Measurements from ENCODE around the gene SUPT16H. TPM values are rescaled to one million over a fixed set of nuclear protein-coding genes. Genes with fewer than 3 reads are reported as not detected.

Gene SUPT16H
- total RNA-seq, 1 experiment from 2014 or later: 98.3 TPM

DNA sequence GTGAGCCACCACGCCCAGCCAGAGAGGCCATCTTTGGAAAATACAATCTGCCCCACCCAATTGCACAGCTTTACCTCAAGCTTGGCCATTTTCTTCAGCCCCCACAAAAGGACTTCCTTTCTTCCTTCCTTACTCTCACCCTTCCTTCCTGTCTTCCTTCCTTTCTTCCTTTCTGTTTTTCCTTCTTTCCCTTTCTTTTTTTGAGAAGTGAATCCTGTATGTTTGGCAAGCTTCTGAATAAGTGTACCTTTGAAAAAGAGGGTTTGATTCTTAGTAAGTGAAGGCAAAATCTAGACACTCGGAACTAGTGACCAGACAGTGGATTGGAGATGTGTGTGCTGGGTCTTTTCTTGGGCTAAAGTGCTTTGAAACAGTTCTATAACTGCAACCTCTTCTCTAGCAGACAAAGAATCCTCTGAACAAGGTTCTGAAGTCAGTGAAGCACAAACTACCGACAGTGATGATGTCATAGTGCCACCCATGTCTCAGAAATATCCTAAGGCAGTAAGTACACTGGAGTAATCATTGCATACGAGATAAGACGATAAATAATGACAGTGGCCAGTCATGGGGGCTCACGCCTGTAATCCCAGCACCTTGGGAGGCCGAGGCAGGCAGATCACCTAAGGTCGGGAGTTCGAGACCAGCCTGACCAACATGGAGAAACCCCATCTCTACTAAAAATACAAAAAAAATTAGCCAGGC lies 49.5 kb downstream of the SUPT16H start:
- Mint-ChIP-seq H3K9me3 (ENCODE audit: unreplicated experiment) (no peaks in the 10 kb centered on the region), H3K4me1 (ENCODE audit: insufficient read depth, unreplicated experiment) (no peaks in the 10 kb centered on the region)
- CTCF ChIA-PET: interaction anchor here (0.6 to 0.9 kb wide), 2 partner anchors 35 to 1968 kb away, joined by 3 to 5 read pairs; partner anchors contain the start of gene PPP1R3E

DNA sequence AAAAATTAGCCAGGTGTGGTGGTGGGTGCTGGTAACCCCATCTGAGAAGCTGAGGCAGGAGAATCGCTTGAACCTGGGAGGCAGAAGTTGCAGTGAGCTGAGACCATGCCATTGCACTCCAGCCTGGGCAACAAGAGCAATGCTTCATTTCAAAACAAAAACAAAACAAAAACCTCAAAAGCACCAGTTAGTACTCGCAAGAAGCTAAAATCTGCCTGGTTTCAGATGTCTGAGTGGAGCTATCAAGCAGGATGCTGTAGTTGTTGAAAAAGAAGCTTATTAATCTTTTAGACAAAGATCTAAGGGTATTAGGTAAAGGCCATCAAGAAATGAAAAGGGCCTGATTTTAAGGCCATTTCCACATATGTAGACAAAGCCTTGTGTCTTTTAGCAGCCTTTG lies 50.9 kb downstream of the SUPT16H start:
- H3K4me3 Mint-ChIP-seq (ENCODE audit: unreplicated experiment): no peak overlapping the region
- no TSS peak for BruUV-seq (replicated peaks)
- H3K27ac Mint-ChIP-seq (ENCODE audit: low read depth, unreplicated experiment): no peak overlapping the region
- intact Hi-C loops (cut with micrococcal nuclease): no loop called here
- TF ChIP-seq, protein P1, sequence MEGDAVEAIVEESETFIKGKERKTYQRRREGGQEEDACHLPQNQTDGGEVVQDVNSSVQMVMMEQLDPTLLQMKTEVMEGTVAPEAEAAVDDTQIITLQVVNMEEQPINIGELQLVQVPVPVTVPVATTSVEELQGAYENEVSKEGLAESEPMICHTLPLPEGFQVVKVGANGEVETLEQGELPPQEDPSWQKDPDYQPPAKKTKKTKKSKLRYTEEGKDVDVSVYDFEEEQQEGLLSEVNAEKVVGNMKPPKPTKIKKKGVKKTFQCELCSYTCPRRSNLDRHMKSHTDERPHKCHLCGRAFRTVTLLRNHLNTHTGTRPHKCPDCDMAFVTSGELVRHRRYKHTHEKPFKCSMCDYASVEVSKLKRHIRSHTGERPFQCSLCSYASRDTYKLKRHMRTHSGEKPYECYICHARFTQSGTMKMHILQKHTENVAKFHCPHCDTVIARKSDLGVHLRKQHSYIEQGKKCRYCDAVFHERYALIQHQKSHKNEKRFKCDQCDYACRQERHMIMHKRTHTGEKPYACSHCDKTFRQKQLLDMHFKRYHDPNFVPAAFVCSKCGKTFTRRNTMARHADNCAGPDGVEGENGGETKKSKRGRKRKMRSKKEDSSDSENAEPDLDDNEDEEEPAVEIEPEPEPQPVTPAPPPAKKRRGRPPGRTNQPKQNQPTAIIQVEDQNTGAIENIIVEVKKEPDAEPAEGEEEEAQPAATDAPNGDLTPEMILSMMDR (IDR thresholded peaks at IDR 0.05; ENCODE audit: unreplicated experiment): no peak
- DNase-seq (ENCODE audit: unreplicated experiment): no peak
- no peaks in the 10 kb centered on the region for H3K4me1 Mint-ChIP-seq (ENCODE audit: insufficient read depth, unreplicated experiment)
- POLR2A ChIA-PET: interaction anchor here (0.6 to 0.8 kb wide), 2 partner anchors 18 to 24 kb away, joined by 4 to 5 read pairs; no protein-coding TSS in a partner anchor
- no peaks in the 10 kb centered on the region for H3K27me3 Mint-ChIP-seq (ENCODE audit: insufficient read depth, unreplicated experiment)
- H3K36me3 Mint-ChIP-seq (ENCODE audit: insufficient read depth, unreplicated experiment): no peaks in the 10 kb centered on the region
- no peaks in the 10 kb centered on the region for H3K9me3 Mint-ChIP-seq (ENCODE audit: unreplicated experiment)
- CTCF ChIA-PET: no interaction called here

More for the DNA sequence above, 49.5 kb downstream of the SUPT16H start:
- TF ChIP-seq, protein P1 (IDR thresholded peaks at IDR 0.05; ENCODE audit: unreplicated experiment): no peak
- intact Hi-C loops (cut with micrococcal nuclease): no loop called here
- no TSS peak for BruUV-seq (replicated peaks)
- H3K27me3 Mint-ChIP-seq (ENCODE audit: insufficient read depth, unreplicated experiment): no peaks in the 10 kb centered on the region
- no peak for DNase-seq (ENCODE audit: unreplicated experiment)
- POLR2A ChIA-PET: no interaction called here
- no peak overlapping the region for H3K27ac Mint-ChIP-seq (ENCODE audit: low read depth, unreplicated experiment)
- H3K4me3 Mint-ChIP-seq (ENCODE audit: unreplicated experiment): no peak overlapping the region
- no peaks in the 10 kb centered on the region for H3K36me3 Mint-ChIP-seq (ENCODE audit: insufficient read depth, unreplicated experiment)

DNA sequence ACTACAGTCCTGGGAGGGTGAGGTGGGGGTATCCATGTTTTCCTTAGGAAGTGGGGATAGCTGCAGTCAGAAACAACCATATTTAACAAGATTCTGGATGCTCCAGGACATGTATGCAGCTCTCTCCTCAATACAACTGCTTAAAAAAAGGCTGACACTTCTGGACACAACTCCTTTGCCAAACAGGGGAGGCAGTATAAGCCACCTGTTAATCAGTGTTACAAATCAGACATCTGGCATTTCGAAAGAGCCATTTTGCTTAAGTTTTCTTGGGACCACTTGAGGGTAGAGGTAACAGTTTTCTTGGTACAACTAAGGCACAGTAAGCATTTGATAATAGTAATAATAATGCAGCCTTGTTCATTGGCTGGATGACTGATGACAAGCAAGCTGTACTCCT lies 56.8 kb downstream of the SUPT16H start:
- BruUV-seq (replicated peaks): no TSS peak
- POLR2A ChIA-PET: interaction anchor here (0.6 kb wide), 1 partner anchor 60 kb away, joined by 3 read pairs; no protein-coding TSS in a partner anchor
- Mint-ChIP-seq H3K4me3 (ENCODE audit: unreplicated experiment) (no peak overlapping the region), H3K27me3 (ENCODE audit: insufficient read depth, unreplicated experiment) (peaks cover 14% of the 10 kb centered on the region), H3K27ac (ENCODE audit: low read depth, unreplicated experiment) (no peak overlapping the region), H3K4me1 (ENCODE audit: insufficient read depth, unreplicated experiment) (no peaks in the 10 kb centered on the region), H3K36me3 (ENCODE audit: insufficient read depth, unreplicated experiment) (no peaks in the 10 kb centered on the region), H3K9me3 (ENCODE audit: unreplicated experiment) (no peaks in the 10 kb centered on the region)
- peak; percentile 35 for DNase-seq (ENCODE audit: unreplicated experiment)
- CTCF ChIA-PET: no interaction called here
- TF ChIP-seq, protein P1 (IDR thresholded peaks at IDR 0.05; ENCODE audit: unreplicated experiment): no peak
- intact Hi-C loops (cut with micrococcal nuclease): no loop called here

DNA sequence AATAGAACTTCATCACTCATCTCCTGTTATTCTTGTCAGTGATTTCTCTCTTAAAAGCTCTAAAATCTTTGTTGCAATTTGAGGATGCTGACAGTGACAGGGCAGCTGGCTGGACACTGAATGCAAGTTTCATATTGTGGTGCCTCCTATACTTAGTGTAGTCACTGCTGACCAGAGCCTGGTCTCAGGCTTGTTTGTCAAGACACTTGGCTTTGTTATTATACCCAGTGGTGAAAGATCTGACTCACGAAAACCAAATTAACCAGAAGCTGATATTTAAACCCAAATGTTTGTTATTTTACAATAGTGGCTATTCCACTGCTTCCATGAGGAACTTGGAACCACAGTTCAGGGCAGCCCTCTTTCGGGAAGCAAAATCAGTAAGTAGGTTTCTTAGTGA lies 61.1 kb downstream of the SUPT16H start:
- no TSS peak for BruUV-seq (replicated peaks)
- intact Hi-C loops (cut with micrococcal nuclease): no loop called here
- POLR2A ChIA-PET: interaction anchor here (1.2 kb wide), 1 partner anchor 14 kb away, joined by 6 read pairs; no protein-coding TSS in a partner anchor
- H3K4me1 Mint-ChIP-seq (ENCODE audit: insufficient read depth, unreplicated experiment): no peaks in the 10 kb centered on the region
- no peak overlapping the region for H3K27ac Mint-ChIP-seq (ENCODE audit: low read depth, unreplicated experiment)
- H3K36me3 Mint-ChIP-seq (ENCODE audit: insufficient read depth, unreplicated experiment): no peaks in the 10 kb centered on the region
- H3K4me3 Mint-ChIP-seq (ENCODE audit: unreplicated experiment): no peak overlapping the region
- peaks cover 22% of the 10 kb centered on the region for H3K27me3 Mint-ChIP-seq (ENCODE audit: insufficient read depth, unreplicated experiment)
- no peaks in the 10 kb centered on the region for H3K9me3 Mint-ChIP-seq (ENCODE audit: unreplicated experiment)
- TF ChIP-seq, protein P1 (IDR thresholded peaks at IDR 0.05; ENCODE audit: unreplicated experiment): no peak
- no peak for DNase-seq (ENCODE audit: unreplicated experiment)
- CTCF ChIA-PET: interaction anchor here (0.6 kb wide), 1 partner anchor 8 kb away, joined by 3 read pairs; no protein-coding TSS in a partner anchor
